Stimulated activated CD8-positive, alpha-beta memory T cell treated with anti-CD3 and anti-CD28 coated beads, Interleukin-12 subunit alpha, Interleukin-12 subunit beta, amount 100 ng/mL, for 1 hour (primary cell): Measurements from ENCODE around the gene WIPF3.
A peak's percentile ranks its signal among the peaks of the same experiment; 100 is the strongest.

Experiments
- DNase-seq: peaks from one replicate; pipeline ENCODE4 v3.0.0-alpha.2; 2020; ENCODE audit warnings: low read depth

Gene WIPF3

GRCh38 chr7:29915481-29916215, 109.3 kb downstream of the WIPF3 start:
- no peak for DNase-seq

DNA sequence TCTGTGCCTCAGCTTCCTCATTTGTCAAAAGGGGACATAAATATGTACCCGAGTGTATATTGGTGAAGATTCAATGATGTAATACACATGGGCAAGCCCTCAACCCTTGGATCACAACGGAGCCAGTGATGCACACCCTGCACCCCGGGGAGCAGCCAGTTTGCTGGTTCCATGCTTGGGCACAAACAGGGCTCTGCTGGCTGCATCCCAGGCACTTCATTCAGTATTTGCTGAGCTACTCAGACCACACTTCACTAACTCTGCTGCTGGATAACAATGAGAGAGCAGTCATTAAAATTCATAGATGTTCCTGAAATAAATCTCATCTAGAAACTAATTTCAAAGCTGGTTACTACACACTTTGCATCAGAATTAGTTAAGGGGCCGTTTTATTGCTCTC, 111.3 kb downstream of the WIPF3 start:
- no peak for DNase-seq

- no peak for DNase-seq
These were observed 112.5 kb downstream of the WIPF3 start for GRCh38 chr7:29918850-29919249.

GRCh38 chr7:29919790-29920189, 113.5 kb downstream of the WIPF3 start:
- DNase-seq, result no peak

DNA sequence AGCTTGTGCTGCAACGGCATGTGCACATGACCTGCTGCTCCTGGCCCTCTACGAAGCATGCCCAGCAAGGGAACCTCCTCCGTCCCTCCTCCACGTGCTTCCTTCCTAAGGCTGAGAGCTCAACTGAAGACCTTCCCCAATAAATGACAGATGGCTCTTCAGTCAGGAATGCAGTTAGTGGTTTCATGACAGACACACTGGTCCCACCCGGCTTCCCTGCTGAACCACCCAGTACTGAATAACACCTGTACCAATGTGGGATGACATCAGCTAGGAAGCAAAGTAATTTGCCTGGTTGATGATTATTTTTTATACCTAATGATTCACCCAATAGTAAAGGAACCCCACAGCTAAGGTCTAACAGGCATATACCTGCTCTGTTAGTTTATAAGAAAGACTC, 114.2 kb downstream of the WIPF3 start:
- DNase-seq, result no peak

GRCh38 chr7:29921404-29922010, 115.2 kb downstream of the WIPF3 start:
- peak; percentile 20 for DNase-seq

GRCh38 chr7:29922921-29923700, 116.8 kb downstream of the WIPF3 start:
- no peak for DNase-seq

DNA sequence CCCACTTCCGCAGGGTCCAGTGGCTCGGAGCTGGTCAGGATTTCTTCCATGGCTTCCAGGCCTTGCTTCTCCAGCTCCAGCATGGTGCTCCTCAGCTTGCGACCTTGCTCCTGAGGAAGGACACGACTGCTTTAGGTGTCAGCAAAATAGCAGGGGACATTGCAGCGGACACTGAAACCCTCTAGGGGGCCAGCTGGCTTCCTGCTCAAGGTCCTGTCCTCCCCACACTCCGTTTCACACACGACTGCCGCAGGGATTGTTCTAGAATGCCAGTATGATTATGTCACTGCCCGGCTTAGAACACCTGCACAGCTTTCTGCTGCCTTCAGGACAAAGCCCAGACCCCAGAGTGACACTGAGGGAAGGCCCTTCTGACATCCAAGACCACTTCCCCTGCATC, 117.7 kb downstream of the WIPF3 start:
- no peak for DNase-seq

- no peak for DNase-seq
These were observed 118.4 kb downstream of the WIPF3 start for GRCh38 chr7:29924684-29925083.

- DNase-seq, result no peak
These were observed 119.9 kb downstream of the WIPF3 start for GRCh38 chr7:29926216-29926615.

DNA sequence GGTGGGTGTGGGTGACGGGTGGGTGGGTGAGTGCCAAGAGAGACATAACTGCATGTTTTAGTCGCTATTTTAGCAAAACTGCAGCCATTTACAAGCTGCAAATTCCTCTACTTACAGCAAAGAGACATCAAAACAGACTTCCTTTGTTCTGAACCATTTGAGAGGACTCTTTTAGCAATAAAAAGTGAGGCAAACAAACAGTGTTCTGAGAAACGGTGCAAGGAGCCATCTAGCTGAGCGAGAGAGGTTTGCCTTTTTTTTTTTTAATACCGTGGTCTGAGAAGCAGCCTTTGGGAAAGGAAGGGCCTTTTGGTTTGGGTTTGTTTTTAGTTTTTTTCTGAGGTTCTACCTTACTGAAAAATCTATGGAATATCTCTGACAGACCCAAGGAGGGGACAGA, 120.4 kb downstream of the WIPF3 start:
- no peak for DNase-seq

GRCh38 chr7:29929018-29929807, 122.9 kb downstream of the WIPF3 start:
- DNase-seq, result no peak

GRCh38 chr7:29935111-29935510, 128.8 kb downstream of the WIPF3 start:
- DNase-seq, result no peak

DNA sequence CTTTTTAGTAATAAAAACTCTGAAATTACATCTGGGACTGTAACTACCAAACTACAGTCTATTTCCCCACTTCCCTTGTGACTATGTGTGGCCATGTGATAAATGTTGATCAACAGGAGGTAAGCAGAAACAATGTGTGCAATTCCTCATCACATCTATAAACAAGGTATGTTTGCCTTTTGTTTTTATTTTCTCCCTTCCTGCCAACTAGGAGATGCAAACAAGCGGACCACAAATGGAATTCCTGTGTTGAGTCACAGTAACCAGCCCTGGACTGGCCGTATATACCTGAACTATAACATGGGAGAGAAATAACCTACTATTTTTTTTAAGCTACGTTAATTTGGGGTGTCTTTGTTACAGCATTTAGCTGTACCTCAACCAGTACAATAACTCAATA, 130.8 kb downstream of the WIPF3 start:
- DNase-seq, result no peak

DNA sequence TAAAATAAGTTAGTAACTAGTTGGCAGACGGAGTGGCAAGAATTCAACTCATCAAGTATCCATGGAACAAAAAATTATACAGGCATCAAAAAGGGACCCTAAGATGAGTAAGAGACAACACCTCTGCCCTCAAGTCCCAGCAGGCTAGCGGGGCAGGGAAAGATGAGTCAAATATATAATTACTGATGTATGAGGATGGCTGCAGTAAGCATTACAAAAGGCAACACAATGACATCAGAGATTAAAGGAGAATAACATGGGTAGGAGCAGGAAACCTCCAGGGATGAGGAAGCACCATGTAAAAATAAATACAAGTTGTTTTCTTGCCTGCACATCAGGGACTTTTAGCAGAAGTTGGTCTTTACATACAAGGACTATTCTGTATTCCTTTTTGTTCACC, 133.9 kb downstream of the WIPF3 start:
- DNase-seq, result no peak

- no peak for DNase-seq
These were observed 139.0 kb downstream of the WIPF3 start for GRCh38 chr7:29945259-29945809.

- no peak for DNase-seq
These were observed 140.3 kb downstream of the WIPF3 start for GRCh38 chr7:29946428-29947186.

DNA sequence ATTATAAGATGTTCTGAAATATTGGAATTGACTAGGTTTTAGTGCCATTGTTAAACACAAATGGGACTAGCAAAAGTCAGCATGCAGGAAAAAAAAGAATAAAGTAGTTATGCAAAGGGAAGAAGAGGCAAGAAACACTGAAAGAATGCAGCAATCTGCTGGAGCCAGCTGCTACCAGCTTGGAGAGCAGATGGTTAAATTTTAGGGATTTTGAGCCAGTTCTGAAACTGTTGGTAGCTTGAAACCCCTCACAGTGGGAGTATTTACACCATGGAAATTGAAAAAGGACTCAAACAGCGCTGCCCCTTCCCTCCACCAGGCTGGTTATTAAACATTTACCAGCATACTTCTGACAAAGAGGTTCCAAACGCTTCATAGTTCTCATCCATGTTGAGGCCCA, 142.3 kb downstream of the WIPF3 start:
- DNase-seq, result no peak

DNA sequence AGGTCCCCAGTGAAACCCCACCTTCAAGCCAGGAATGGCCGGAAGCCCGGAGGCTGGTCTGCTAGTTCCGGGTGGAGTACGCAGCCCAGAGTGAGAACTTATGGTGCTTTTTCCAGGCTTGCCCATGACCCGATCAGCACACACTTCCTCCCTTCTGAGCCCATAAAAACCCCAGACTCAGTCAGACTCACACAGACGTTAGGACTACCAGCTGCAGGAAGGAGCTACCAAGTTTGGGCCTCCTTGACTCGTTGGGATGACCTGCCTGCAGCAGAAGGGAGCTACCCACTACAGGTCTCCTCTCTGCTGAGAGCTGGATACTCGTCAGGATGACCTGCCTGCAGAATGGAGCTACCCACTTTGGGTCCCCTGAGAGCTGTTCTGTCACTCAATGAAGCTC, 144.2 kb downstream of the WIPF3 start:
- no peak for DNase-seq

DNA sequence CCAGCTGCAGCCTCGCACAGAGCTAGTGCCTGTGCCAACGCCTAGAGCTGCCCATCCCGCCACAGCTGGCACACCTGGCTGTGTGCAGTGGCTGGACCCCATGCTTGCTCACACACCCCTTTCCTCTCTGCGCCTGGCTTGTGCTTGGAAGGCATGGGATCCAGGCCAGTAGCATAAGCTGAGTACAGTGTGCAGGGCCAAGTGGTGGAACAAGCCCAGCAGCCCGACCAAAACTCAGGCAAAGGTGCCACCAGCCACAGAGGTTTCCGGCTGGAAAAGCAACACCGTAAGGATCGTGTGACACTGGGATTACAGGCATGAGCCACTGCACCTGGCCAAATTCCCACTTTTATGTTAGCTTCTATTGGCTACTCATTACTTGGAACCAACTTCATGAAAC, 144.9 kb downstream of the WIPF3 start:
- DNase-seq, result no peak

GRCh38 chr7:29953726-29954347, 147.5 kb downstream of the WIPF3 start:
- DNase-seq, result no peak
